NCI-H345 treated with DMSO at 0.1 percent for 48 hours (cell line): ENCODE measurements around the gene MVK.
A peak's percentile ranks its signal among the peaks of the same experiment; 100 is the strongest.

Experiments
- DNase-seq: peaks from one replicate; lab custom pipeline; 2025; ENCODE audit not compliant: unreplicated experiment; lab: John Stamatoyannopoulos, UW

MVK gene

DNA sequence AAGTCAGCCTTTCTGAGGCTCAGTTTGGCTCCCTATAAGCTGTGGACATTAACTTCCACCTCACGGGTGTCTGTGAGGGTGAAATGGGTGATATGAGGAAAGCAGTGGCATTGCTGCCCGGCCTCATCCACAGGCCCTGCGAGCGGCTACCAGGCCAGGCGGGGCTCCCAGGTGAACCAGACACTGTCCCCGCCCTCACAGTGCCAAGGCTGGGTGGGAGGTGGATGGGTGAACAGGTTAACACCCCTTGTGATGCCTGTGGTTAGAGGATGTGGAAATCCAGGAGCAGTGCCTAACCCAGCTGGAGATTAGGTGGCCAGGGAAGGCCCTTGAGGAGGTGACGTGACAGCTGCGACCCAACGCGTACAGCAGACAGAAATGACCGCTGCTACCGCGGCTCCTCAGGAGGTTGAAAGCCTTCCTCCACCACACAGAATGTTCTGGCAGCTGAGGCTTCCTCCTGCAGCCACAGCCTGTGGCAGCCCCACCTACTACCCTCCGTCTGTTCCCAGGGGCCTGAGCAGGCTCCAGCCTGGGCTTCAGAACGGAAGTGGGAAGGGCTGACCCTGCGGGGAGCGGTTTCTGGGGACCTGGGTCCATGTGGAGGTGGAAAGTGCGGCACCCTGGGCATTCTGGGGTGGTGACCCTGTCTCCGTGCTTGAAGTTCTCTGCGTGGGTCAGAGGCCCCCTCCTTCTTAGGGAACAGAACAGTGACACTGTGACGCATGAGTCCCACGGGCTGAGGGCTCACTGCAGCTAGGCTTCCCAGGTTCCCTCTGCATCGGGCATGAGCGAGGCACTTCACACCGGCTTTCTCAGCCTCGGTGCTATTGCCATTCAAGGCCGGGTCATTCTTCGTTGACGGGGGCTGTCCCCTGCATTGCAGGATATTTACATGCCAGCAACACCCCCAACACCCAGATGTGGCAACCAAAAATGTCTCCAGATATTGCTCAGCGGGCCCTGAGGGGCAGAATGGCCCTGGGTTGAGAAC, 10.0 kb upstream of the MVK start:
- DNase-seq = no peak

DNA sequence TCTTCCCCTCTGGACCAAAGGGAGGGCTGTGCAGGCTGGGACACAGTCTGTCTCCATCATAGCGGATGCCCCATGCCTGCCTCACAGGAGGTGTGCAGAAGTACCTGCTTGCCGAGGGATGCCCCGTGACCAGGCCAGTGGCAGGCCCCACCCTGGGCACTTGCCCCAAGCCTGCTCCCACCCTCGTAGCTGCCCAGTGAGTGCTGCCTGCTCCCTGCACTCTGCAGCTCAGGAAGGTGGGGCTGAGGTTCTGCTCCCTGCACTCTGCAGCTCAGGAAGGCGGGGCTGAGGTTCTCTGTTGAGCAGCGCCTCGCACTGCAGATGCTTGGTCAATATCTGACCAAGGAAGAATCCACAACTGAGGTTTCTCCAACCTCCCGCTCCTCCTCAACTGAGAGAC, 7.2 kb upstream of the MVK start:
- no peak for DNase-seq

DNA sequence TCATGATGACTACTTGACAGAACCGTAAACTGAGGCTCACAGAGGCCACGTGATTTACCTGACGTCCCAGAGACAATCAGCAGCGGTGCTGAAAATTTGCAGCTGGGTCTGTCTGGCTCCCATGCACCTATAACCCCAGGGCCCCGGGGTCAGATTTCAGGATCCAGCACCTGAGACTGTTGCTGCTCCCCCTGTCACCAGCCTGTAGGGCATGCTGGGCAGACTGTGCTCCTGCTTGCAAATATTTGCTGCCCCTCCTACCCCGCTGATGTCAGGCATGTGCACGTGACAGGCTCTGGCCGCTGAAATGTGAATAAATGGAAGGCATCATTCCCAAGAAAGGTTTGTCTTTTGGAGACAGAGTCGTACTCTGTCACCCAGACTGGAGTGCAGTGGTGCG, 6.3 kb upstream of the MVK start:
- no peak for DNase-seq

DNA sequence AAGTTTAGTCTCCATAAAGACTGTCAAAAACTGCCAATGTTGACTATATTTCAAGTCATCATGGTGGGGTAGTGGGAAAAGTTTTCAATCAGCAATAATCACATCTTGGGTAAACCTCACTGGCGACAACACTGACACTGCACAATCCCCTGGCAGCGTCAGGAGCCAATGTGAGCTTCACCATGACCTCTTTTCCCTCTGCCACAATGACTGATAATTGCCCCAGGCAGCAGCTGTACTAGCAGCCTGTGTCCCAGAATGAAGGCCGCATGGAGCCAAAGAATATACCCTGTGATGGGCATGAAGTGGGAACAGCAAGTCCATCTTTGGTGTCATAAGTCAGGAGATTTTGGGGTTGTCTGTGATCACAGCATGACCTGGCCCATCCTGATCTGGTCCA, 5.6 kb upstream of the MVK start:
- DNase-seq = no peak

DNA sequence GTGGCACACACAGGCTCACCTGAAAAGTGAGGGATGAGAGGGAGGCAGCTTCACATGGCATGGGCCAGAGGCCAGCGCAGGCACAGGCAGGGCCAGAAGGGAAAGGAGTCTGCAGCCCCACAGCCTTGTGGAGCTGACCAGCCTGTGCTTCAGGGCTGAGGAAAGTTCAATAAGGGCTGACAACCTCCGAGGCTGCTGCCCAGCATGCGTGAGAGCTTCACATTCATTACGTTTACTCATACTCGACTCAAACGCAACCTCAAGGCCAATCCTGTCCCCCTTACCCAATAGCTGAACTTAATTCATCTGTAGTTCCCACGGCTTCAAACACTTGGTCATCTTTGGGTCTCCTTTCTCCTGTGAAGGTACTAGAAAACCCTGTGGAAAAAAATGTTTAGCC, 5.1 kb upstream of the MVK start:
- no peak for DNase-seq

DNA sequence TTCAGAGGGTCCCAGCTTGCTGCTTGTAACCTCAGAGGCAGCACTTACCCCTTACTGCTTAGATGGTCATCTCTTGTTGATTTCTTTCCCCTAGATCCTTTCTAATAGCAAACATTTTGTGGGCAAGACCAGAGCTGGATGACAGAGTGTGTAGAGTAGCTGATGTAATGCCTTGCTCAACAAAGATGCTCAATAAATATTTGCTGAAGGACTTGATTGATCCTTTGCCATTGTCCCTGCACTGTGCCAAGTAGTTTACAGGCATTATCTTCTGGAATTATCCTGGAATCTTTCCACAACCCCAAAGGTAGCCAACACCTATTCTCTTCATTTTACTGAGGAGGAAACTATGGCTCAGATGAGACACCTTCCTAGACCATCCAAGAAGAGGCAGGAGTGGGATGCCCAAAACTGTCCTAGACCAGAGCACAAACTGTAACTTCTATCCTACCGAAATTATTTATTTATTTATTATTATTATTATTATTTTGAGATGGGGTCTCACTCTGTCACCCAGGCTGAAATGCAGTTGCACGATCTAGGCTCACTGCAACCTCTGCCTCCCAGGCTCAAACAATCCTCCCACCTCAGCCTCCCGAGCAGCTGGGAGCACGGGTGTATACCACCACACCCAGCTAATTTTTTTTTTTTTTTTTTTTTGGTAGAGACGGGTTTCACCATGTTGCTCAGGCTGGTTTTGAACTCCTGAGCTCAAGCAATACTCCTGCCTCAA, 1.7 kb upstream of the MVK start:
- DNase-seq = no peak

DNA sequence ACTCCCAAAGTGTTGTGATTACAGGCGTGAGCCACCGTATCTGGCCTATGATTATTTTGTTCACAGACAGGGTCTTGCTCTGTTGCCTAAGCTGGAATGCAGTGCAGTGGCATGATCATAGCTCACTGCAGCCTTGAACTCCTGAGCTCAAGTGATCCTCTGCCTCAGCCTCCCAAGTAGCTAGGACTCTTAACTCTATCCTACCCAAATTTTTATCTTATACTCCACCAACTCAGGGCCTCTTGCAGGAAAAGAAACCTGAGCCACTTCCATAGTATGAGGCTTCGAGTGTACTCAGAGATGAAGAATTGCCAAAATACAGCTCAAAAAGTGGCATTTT, 1.1 kb upstream of the MVK start:
- DNase-seq = no peak

DNA sequence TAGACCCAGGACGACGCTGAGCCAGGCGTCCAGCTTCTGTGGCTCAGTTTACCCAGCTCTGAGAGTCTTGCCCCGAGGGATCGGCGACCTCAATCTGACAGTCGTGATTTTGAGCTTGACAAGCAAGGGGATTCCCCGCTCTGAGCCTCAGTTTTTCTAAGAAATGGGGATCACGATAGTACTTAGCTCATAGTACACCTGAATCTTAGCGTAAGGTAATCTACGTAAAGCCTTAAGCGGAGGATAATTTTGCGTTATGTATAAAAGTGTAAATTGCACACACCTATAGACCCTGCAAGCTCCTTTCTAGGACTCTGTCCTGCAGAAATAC, 285 bp downstream of the MVK start:
- no peak for DNase-seq

DNA sequence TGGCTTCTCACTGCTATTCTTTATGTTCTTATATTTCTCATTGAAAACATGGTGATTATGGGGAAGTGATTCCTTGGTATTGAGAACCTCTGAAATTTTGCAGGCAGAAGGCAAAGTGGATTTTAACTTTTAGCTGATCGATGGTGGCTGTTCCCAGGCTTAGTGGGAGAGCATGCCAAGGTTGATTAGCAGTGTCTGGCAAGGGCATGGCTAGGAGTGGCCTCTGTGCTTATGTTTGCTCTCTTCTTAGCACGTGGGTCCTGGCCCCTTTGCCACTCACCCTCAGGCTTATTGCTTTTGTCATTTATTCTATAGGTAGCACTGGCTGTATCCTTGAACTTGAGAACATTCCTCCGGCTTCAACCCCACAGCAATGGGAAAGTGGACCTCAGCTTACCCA, 2.1 kb downstream of the MVK start:
- DNase-seq = no peak

DNA sequence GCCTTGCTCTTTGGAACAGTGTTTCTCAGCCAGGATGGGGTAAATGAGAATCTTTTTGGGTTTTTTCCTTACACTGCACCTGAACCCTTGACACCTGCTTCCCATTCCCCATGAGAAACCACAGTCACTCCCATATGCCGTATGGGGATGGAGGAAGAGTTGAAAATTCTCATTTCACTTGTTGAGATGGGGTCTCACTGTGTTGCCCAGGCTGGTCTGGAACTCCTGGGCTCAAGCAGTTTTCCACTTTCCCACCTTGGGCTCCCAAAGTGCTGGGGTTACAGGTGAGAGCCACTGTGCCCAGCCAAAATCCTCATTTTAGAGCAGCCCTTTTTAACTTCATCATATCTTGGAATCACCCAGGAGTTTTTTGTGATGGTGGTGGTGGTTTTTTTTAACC, 3.7 kb downstream of the MVK start:
- DNase-seq = no peak

DNA sequence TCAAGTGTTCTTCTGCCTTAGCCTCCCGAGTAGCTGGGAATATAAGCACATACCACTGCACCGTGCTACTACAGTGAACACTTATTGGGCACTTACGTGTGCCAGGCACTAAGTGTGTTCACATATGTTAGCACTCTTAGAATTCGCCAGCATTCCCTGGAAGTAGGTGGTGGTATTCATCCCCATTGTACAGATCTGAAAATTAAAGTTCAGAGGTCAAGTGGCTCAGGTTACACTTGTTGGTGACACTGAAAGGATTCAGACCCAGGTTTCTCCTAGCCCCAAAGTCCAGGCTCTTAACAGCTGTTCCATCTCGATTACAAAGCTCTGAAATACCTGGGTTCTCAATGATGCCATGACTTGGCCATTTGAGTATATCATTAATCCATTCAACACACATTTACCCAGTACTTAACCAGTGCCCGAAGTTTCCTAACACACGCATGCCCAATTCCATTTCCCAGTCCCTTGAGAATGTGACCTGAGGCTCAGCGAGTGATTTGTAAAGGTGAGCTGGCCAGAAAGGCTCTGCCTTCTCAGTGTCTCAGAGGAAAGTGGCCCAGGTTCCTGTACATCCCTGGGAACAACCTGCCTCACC, 4.8 kb downstream of the MVK start:
- no peak for DNase-seq

DNA sequence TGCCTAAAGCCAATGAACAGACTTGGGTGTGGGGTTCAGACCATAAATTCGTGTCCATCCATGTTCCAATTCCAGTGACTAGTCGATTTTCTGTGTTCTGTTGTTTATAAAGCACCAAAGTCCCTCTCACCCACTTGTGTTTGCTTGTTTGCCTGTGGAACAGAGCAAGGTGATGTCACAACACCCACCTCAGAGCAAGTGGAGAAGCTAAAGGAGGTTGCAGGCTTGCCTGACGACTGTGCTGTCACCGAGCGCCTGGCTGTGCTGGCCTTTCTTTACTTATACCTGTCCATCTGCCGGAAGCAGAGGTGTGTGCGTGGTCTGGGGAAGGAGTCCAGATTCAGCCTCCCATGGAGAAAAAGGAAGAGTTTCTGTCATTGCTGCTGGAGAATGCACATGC, 6.0 kb downstream of the MVK start:
- DNase-seq = no peak

DNA sequence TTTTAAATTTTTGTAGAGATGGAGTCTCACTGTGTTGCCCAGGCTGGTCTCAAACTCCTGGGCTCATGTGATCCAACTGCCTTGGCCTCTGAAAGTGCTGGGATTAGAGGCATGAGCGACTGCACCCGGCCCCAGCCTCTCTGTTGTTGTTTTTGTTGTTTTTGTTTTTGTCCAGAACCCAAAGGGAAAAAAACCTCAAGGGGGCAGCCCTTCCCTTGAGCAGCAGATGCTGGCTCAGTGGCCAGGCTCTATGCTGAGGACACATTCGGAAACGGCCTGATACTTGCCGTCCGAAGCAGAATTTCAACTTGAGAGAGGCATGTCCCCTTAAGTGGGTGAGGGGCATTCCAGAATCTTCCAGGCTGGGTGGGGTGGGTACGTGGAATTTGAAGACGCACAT, 6.7 kb downstream of the MVK start:
- DNase-seq = no peak

DNA sequence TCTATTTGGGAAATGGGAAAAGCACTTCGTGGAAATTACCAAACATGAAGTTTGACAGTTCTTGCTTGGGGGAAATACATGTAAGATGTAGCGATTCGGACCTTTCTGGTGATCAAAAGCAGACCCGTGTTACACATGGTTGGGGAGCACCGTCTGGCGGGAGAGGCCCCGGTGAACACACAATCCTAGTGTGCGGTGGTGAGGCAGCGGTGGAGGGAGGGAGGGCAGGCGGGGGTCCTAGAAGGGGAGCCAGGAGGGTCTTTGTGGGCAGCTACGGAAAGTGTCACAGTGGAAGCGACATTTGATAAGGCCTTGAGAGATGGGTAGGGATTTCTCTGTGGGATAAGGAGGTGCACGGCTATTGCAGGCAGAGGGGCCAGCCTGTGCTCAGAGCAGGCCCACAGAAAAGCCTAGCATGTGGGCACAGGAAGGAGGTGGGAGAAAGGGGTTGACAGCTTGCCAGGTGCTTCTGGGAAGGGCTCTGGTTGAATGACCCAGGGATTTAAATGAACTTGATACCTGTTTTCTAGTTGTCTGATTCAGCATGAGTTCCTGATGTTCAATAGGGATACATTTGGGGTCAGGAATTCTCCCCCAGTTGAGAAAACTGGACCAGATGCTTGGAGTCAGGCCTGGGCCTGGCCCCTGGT, 7.2 kb downstream of the MVK start:
- no peak for DNase-seq

DNA sequence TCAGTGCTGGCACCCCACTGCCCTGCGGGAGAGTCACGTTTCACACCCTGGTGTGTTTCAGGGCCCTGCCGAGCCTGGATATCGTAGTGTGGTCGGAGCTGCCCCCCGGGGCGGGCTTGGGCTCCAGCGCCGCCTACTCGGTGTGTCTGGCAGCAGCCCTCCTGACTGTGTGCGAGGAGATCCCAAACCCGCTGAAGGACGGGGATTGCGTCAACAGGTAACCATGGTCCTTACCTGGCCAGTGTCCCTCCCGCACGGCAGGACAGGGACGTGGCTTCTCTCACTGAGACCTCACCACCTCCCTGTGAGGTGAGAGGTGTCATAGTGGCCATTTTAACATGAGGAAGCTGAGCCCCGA, 7.7 kb downstream of the MVK start:
- no peak for DNase-seq

DNA sequence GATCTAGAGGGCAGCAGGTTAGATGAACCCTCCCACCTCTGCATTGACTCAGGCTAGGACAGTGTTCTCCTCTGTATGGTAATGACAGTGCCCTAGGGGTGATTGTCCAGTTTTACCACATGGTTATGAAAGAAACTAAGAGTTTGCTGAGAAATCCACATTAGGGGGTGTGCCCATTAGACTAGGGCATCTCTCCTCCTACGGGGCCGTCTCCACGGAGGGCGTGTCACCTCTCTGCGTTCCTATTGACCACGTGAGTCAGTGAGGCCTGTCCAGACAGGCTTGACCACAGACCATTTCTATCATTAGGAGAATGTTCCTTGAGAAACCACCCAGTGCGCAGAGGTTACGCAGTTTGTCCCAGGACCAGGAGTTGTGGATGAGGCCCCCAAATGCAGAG, 8.3 kb downstream of the MVK start:
- DNase-seq = no peak

DNA sequence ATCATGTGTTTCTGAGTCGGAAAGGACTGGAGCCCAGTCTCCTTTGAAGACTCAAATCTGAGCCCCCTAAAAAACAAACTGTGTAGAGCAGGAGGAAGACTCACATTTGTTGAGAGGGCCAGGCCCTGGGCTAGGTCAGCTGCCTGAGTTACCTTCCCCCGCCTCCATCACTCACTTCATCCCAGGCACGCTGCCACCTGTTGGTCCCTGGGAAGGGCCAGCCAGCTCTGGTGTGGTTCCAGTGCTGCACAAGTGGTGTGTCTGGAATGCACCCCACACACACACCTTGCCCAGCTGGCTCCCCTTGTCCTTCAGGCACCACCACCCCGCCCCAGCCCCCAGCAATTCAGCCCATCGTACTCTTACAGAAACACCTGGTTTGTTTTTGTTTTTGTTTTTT, 9.0 kb downstream of the MVK start:
- DNase-seq = no peak

DNA sequence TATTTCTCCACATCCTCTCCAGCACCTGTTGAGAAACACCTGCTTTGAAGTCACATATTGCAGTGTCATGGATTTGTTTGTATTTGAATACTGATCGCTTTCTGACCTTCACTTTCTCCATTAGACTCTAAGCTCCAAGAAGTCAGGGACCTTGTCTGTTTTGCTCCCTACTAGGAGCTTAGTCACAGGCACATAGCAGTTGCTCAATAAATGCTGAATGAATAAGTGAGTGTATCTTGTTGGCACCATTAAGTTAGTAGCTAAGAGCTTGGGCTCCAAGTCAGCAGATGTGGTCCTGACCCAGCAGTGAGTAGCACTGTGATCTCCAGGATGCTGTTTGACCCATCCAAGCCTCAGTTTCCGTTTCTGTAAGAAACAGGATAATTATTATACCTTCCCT, 10.1 kb downstream of the MVK start:
- DNase-seq = no peak

DNA sequence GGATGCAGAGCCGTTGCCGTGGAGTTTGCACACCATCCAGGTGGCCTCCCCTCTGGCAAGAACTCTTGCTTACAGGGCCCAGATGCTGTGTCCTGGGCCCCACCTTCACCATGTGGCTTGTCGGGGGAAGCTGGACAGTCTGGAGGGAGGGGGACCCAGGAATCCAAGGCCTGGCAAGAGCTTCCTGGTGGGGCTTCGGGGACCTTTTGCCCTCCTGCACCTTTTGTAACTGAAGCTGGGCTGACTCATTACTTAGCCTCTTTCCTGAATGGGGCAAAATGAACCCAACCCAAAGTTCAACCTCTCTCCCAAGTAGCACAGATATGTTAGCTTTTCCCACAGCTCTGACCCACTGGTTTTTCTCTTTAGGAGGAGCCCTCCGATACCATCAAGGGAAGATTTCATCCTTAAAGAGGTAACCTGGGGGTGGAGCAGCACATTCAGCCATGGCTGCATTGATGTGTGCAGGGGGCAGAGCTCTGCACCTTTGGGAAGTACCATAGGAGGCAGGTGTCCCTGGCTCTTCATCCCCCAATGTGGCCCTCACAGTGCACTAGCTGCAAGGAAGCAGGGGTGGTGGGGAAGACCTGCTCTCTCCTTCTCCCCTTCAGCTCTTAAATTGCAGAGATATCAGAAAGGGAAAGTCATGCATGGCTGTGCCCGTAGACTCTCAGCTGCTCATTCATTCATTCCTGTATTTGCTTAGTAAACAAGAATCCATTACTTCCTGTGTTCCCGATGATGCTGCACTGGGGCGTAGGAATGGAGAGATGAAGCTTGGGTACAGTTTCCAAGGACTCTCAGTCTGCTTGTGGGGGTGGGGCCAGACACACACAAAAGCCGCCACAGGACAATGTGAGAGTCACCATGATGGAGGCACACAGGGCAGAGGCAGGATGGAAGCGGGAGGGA, 13.0 kb downstream of the MVK start:
- DNase-seq = peak; percentile 83

DNA sequence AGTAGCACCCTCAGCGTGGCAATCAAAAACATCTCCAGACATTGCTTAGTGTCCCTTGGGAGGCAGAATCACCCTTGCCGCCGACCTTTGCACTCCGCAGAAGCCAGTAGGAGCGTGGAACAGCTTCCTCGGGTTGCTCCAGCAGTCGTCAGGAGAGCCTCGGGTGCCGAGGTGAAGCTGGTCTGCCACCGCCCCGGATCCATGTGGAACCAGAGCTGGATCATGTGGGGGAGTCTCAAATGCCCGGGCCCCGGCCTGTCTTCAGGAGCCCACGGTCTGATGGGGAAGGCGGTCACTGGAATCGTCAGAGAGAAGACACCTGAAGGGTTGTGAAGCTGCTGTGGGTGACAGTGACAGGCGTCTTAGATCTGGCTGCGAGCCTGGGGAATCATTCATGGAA, 14.3 kb downstream of the MVK start:
- DNase-seq = no peak
